Epithelial cell of prostate (primary cell): Measurements from ENCODE around the gene SUSD2.
"Not testable (repeated sequence)": the region's sequence is repeated elsewhere in the genome, so short reads cannot be mapped to it uniquely, and the experiment has no call there.

Source experiments
- DNase-seq: peaks from one replicate; pipeline ENCODE4 v3.0.0-alpha.2; 2011; ENCODE audit warnings: low read depth, low spot score
- H3K27ac ChIP-seq: fragments of 450-650 bp; 2 replicates; pipeline ENCODE4 v1.5.1; 2017; ENCODE audit warnings: mild to moderate bottlenecking

Gene SUSD2

GRCh38 chr22:24186892-24187670 lies 5.8 kb downstream of the SUSD2 start:
- no peak for DNase-seq

GRCh38 chr22:24187731-24188644 lies 6.7 kb downstream of the SUSD2 start:
- DNase-seq, result no peak
- no peak overlapping the region for H3K27ac ChIP-seq

More at GRCh38 chr22:24186892-24187670, 5.8 kb downstream of the SUSD2 start:
- no peak overlapping the region for H3K27ac ChIP-seq

- no peak overlapping the region for H3K27ac ChIP-seq
- no peak for DNase-seq
Observed at GRCh38 chr22:24188705-24189248, 7.5 kb downstream of the SUSD2 start.

- no peak for DNase-seq
- no peak overlapping the region for H3K27ac ChIP-seq
Observed at GRCh38 chr22:24189249-24190158, 8.2 kb downstream of the SUSD2 start.

GRCh38 chr22:24190159-24190540 lies 8.9 kb downstream of the SUSD2 start:
- DNase-seq, result no peak
- no peak overlapping the region for H3K27ac ChIP-seq

- DNase-seq, result no peak
- H3K27ac ChIP-seq, result no peak overlapping the region
Observed at GRCh38 chr22:24190596-24191208, 9.4 kb downstream of the SUSD2 start.

- no peak for DNase-seq
- H3K27ac ChIP-seq, result no peak overlapping the region
Observed at GRCh38 chr22:24191381-24191841, 10.1 kb downstream of the SUSD2 start.

GRCh38 chr22:24191893-24192292 lies 10.6 kb downstream of the SUSD2 start:
- H3K27ac ChIP-seq, result no peak overlapping the region
- DNase-seq, result no peak

GRCh38 chr22:24198682-24199052 lies 17.4 kb downstream of the SUSD2 start:
- no peak for DNase-seq
- H3K27ac ChIP-seq, result no peak overlapping the region

- DNase-seq, result no peak
- peak overlapping the region; percentile 28 for H3K27ac ChIP-seq
Observed at GRCh38 chr22:24200619-24201212, 19.4 kb downstream of the SUSD2 start.

GRCh38 chr22:24201681-24202614 lies 20.7 kb downstream of the SUSD2 start:
- no peak for DNase-seq
- no peak overlapping the region for H3K27ac ChIP-seq

- not testable (repeated sequence) for DNase-seq, H3K27ac ChIP-seq
Observed at GRCh38 chr22:24203856-24204255, 22.6 kb downstream of the SUSD2 start.

GRCh38 chr22:24205438-24206195 lies 24.3 kb downstream of the SUSD2 start:
- peak overlapping the region; percentile 100 for H3K27ac ChIP-seq
- no peak for DNase-seq

GRCh38 chr22:24206460-24207263 lies 25.4 kb downstream of the SUSD2 start:
- not testable (repeated sequence) for DNase-seq
- peak overlapping the region; percentile 100 for H3K27ac ChIP-seq

GRCh38 chr22:24207264-24208011 lies 26.2 kb downstream of the SUSD2 start:
- peak overlapping the region; percentile 100 for H3K27ac ChIP-seq
- DNase-seq, result no peak
